SK-N-MC (cell line): ENCODE results near the gene ORC3.

Experiments used
- EZH2 ChIP-seq: fragments of 200-600 bp; sonication (generic); IDR thresholded peaks from one replicate; pipeline ENCODE4 v1.6.1; 2017; ENCODE audit warnings: antibody characterized with exemption
- FOXP2 ChIP-seq: optimal IDR thresholded peaks from 2 replicates; pipeline ENCODE3; 2011; ENCODE audit warnings: mild to moderate bottlenecking, moderate library complexity; ENCODE audit not compliant: insufficient read depth; ENCODE audit errors: extremely low read length, control extremely low read depth
- POLR2AphosphoS5 ChIP-seq: IDR thresholded peaks from 2 replicates; pipeline ENCODE4 v1.6.1; 2012; ENCODE audit warnings: mild to moderate bottlenecking, low read depth, low read length, borderline replicate concordance

DNA sequence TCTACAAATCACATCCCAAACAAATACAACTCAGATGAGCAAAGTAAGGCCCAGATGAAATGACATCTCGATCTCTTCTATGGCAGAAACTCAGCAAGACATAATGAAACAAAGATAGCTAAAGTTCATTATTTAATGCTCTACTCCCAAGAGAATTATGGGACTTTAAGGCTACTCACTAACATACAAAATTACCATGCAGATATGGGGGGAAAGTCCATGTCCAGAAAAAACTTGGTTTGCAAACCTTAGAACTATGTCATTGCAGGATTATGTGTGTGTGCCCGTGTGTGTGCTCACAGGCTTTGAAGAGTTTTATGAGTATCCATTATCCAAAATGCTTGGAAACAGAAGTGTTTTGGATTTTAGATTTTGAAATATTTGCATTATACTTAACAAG is 78.1 kb downstream of the ORC3 start:
- TF ChIP-seq EZH2 (no peak), POLR2AphosphoS5 (no peak), FOXP2 (no peak)
